T-helper 2 cell treated with Interferon-gamma antibody and Interleukin-4, amounts not matched to agents 100 ng/mL and 5 ng/mL, for 36 hours (primary cell): ENCODE measurements around the gene UGT2A2. TPM values are rescaled to one million over a fixed set of nuclear protein-coding genes. Genes with fewer than 3 reads are reported as not detected.

ENCODE experiments used
- intact Hi-C: fragments of 100-400 bp; cut with micrococcal nuclease; formaldehyde crosslinking; loops from one replicate; pipeline ENCODE4 v1.15.1; 2023
- total RNA-seq: library from RNA; stranded (reverse); gene quantifications from 2 replicates; pipeline ENCODE4 v1.2.3, GENCODE V29; 2022

The UGT2A2 gene
- total RNA-seq, 1 donor from 2014 or later = not detected

GRCh38 chr4:69576251-69576877 is 63.1 kb downstream of the UGT2A2 start:
- intact Hi-C loops = no loop called here

- intact Hi-C loops = no loop called here
These were observed 70.7 kb downstream of the UGT2A2 start for GRCh38 chr4:69568787-69569186.

GRCh38 chr4:69563424-69563823 is 76.0 kb downstream of the UGT2A2 start:
- intact Hi-C loops = no loop called here

GRCh38 chr4:69549651-69550050 is 89.8 kb downstream of the UGT2A2 start:
- intact Hi-C loops = no loop called here

GRCh38 chr4:69546134-69546765 is 93.2 kb downstream of the UGT2A2 start:
- intact Hi-C loops = no loop called here

Other genes starting within 250 kb of the UGT2A2 start
- gene UGT2B4, start 143.7 kb downstream of the UGT2A2 start, total RNA-seq = not detected in 2 replicates
- gene UGT2A1, start 13.6 kb upstream of the UGT2A2 start, total RNA-seq = not detected in 2 replicates
- 4.7 and 5.4 TPM in 2 replicates for gene SULT1B1, start 121.0 kb upstream of the UGT2A2 start, total RNA-seq
- gene SULT1E1, start 220.5 kb upstream of the UGT2A2 start, total RNA-seq = not detected in 2 replicates